ENCODE measurements around the gene RBM4B.

GRCh38 chr11:66687831-66688281 lies 10.2 kb upstream of the RBM4B start:
- no peak for TF ChIP-seq CTCF (IDR thresholded peaks at IDR 0.05; ENCODE audit: low read length)
- TF ChIP-seq EZH2 (IDR thresholded peaks at IDR 0.05; ENCODE audit: borderline replicate concordance, low read length): no peak

Data from OCI-LY1 (cell line).